GM23338 (cell line): Measurements from ENCODE around the gene PDE6H. TPM values are rescaled to one million over a fixed set of nuclear protein-coding genes. Genes with fewer than 3 reads are reported as not detected.

Experiments
- ATAC-seq: fragments of 200-7000 bp; cut with Tn5 transposase; 3 replicates; pipeline ENCODE4 v1.9.1; 2020
- DNase-seq: peaks from one replicate; pipeline ENCODE4 v3.0.0-alpha.2; 2015; ENCODE audit warnings: low spot score
- H2AFZ ChIP-seq: fragments of 200-600 bp; sonication (generic); 2 replicates; pipeline ENCODE4 v1.8.0; 2016; ENCODE audit warnings: antibody characterized with exemption, mild to moderate bottlenecking, moderate library complexity
- H3F3A ChIP-seq: fragments of 200-600 bp; sonication (generic); replicated peaks from 2 replicates; pipeline ENCODE4 v1.8.0; 2017; ENCODE audit warnings: antibody characterized with exemption, mixed run types, low read depth
- H3K27ac ChIP-seq: fragments of 200-600 bp; sonication (generic); 2 replicates; pipeline ENCODE4 v1.6.1; 2016; ENCODE audit warnings: low read depth
- H3K27me3 ChIP-seq: fragments of 200-600 bp; sonication (generic); 2 replicates; pipeline ENCODE4 v1.8.0; 2016; ENCODE audit warnings: mild to moderate bottlenecking, mixed run types, moderate library complexity; ENCODE audit not compliant: insufficient read depth
- H3K36me3 ChIP-seq: fragments of 200-600 bp; sonication (generic); 2 replicates; pipeline ENCODE4 v1.8.0; 2016; ENCODE audit warnings: mild to moderate bottlenecking; ENCODE audit not compliant: insufficient read depth
- H3K4me1 ChIP-seq: fragments of 200-600 bp; sonication (generic); 2 replicates; pipeline ENCODE4 v1.8.0; 2016; ENCODE audit warnings: mild to moderate bottlenecking, moderate library complexity; ENCODE audit not compliant: insufficient read depth
- H3K4me2 ChIP-seq: fragments of 200-600 bp; sonication (generic); 2 replicates; pipeline ENCODE4 v1.7.1; 2017; ENCODE audit warnings: mixed run types
- H3K4me3 ChIP-seq: fragments of 200-600 bp; sonication (generic); 2 replicates; pipeline ENCODE4 v1.6.1; 2016; ENCODE audit warnings: mixed run types
- H3K79me2 ChIP-seq: fragments of 200-600 bp; sonication (generic); replicated peaks from 2 replicates; pipeline ENCODE4 v1.8.0; 2017; ENCODE audit warnings: mild to moderate bottlenecking; ENCODE audit not compliant: insufficient read depth
- H3K9me2 ChIP-seq: fragments of 200-600 bp; sonication (generic); 2 replicates; pipeline ENCODE4 v1.8.0; 2017; ENCODE audit not compliant: insufficient read depth
- H4K20me1 ChIP-seq: fragments of 200-600 bp; sonication (generic); replicated peaks from 2 replicates; pipeline ENCODE4 v1.8.0; 2017; ENCODE audit warnings: mild to moderate bottlenecking; ENCODE audit not compliant: insufficient read depth
- H3K27ac Mint-ChIP-seq: 2 replicates; pipeline ENCODE4 v1.8.0; 2020; ENCODE audit warnings: inconsistent platforms, mild to moderate bottlenecking, moderate library complexity, mixed read lengths
- H3K27me3 Mint-ChIP-seq: 3 replicates; pipeline ENCODE4 v1.8.0; 2022; ENCODE audit warnings: low read depth, mild to moderate bottlenecking, moderate library complexity, mixed read lengths, inconsistent platforms; ENCODE audit not compliant: insufficient read depth, poor library complexity
- H3K36me3 Mint-ChIP-seq: 3 replicates; pipeline ENCODE4 v1.8.0; 2021; ENCODE audit warnings: low read depth, mild to moderate bottlenecking, inconsistent platforms, moderate library complexity, mixed read lengths
- H3K4me1 Mint-ChIP-seq: 3 replicates; pipeline ENCODE4 v1.8.0; 2020; ENCODE audit warnings: mild to moderate bottlenecking, inconsistent platforms, mixed read lengths
- H3K4me3 Mint-ChIP-seq: 3 replicates; pipeline ENCODE4 v1.8.0; 2021; ENCODE audit warnings: moderate library complexity, mild to moderate bottlenecking, inconsistent platforms, mixed read lengths
- H3K9me3 Mint-ChIP-seq: 3 replicates; pipeline ENCODE4 v1.8.0; 2020; ENCODE audit warnings: moderate library complexity, mild to moderate bottlenecking, inconsistent platforms, mixed read lengths
- ETS1 ChIP-seq: IDR thresholded peaks from 2 replicates; pipeline ENCODE4 v1.6.1; 2016; ENCODE audit warnings: antibody characterized with exemption
- NANOG ChIP-seq: IDR thresholded peaks from 2 replicates; pipeline ENCODE4 v1.6.1; 2016; ENCODE audit warnings: antibody characterized with exemption, borderline replicate concordance
- POLR2AphosphoS5 ChIP-seq: IDR thresholded peaks from 2 replicates; pipeline ENCODE4 v1.6.1; 2016; ENCODE audit warnings: antibody characterized with exemption, low read depth
- ZNF114 ChIP-seq: fragments of 250-450 bp; sonication (Bioruptor Pico); IDR thresholded peaks from 2 replicates; pipeline ENCODE4 v1.5.0; 2020; ENCODE audit warnings: mild to moderate bottlenecking, moderate library complexity
- ZNF331 ChIP-seq: fragments of 250-450 bp; sonication (Bioruptor Pico); IDR thresholded peaks from 2 replicates; pipeline ENCODE4 v1.5.0; 2020; ENCODE audit warnings: low read depth, mild to moderate bottlenecking, moderate library complexity
- ZNF462 ChIP-seq: fragments of 250-450 bp; sonication (Bioruptor Pico); IDR thresholded peaks from 2 replicates; pipeline ENCODE4 v1.5.0; 2020; ENCODE audit warnings: mild to moderate bottlenecking, moderate library complexity
- polyA plus RNA-seq: library from polyadenylated mRNA; unstranded; fragments of >200 nt; fragmentation: Nextera tagmentation; extraction: Ambion mirVana; gene quantifications from 2 replicates; pipeline ENCODE4 v1.2.1, GENCODE V29; 2016
- total RNA-seq: library from RNA; depleted of rRNA; stranded (reverse); fragments of >200 nt; shearing (Covaris generic); gene quantifications from 2 replicates; pipeline ENCODE4 v1.2.3, GENCODE V29; 2014

Gene PDE6H
- total and polyA plus RNA-seq, 2 experiments from 2014 or later, result not detected

- TF ChIP-seq ZNF462 (CRISPR knock-in tag), result no peak
- no peak for TF ChIP-seq ZNF114 (CRISPR knock-in tag)
- TF ChIP-seq ZNF331 (CRISPR knock-in tag), result no peak
Measured at GRCh38 chr12:14946162-14946561, 26.7 kb upstream of the PDE6H start (continued).

- no peaks in the 10 kb centered on the region for H3F3A ChIP-seq
- Mint-ChIP-seq H3K36me3 (no peaks in the 10 kb centered on the region), H3K27me3 (no peaks in the 10 kb centered on the region), H3K27ac (no peak overlapping the region), H3K4me3 (no peak overlapping the region), H3K9me3 (no peaks in the 10 kb centered on the region), H3K4me1 (peaks cover 16% of the 10 kb centered on the region)
- no peak overlapping the region for H2AFZ ChIP-seq
- no peak overlapping the region for H3K4me3 ChIP-seq
- TF ChIP-seq ZNF114 (CRISPR knock-in tag), result no peak
- no peak for TF ChIP-seq POLR2AphosphoS5
- TF ChIP-seq ETS1, result no peak
- TF ChIP-seq NANOG, result no peak
- no peak for TF ChIP-seq ZNF331 (CRISPR knock-in tag)
- H3K4me1 ChIP-seq, result no peaks in the 10 kb centered on the region; the same call in 1 of the 2 replicates
- DNase-seq (no peak), ATAC-seq (no peak)
- no peaks in the 10 kb centered on the region for H3K36me3 ChIP-seq
- H4K20me1 ChIP-seq, result no peaks in the 10 kb centered on the region
- H3K27ac ChIP-seq, result no peak overlapping the region
- peaks cover 3% of the 10 kb centered on the region; the same call in 1 of the 2 replicates for H3K9me2 ChIP-seq
- H3K4me2 ChIP-seq, result no peak overlapping the region
- no peaks in the 10 kb centered on the region for H3K27me3 ChIP-seq
- no peaks in the 10 kb centered on the region for H3K79me2 ChIP-seq
Measured at GRCh38 chr12:14946861-14947260, 26.0 kb upstream of the PDE6H start.
